CD4-positive, alpha-beta T cell treated with Interleukin-2 at 100 ng/mL for 4 hours (primary cell): ENCODE measurements around the gene HNF4A.
"Not testable (repeated sequence)": the region's sequence is repeated elsewhere in the genome, so short reads cannot be mapped to it uniquely, and the experiment has no call there.

Source experiments
- DNase-seq: peaks from one replicate; pipeline ENCODE4 v3.0.0-alpha.2; 2020; ENCODE audit warnings: low spot score

The HNF4A gene

GRCh38 chr20:44355498-44356352 lies at the start of gene HNF4A:
HNF4A (plus strand) TSS chr20:44355699; CDS start chr20:44355805, 106 bp downstream.
- no peak for DNase-seq

DNA sequence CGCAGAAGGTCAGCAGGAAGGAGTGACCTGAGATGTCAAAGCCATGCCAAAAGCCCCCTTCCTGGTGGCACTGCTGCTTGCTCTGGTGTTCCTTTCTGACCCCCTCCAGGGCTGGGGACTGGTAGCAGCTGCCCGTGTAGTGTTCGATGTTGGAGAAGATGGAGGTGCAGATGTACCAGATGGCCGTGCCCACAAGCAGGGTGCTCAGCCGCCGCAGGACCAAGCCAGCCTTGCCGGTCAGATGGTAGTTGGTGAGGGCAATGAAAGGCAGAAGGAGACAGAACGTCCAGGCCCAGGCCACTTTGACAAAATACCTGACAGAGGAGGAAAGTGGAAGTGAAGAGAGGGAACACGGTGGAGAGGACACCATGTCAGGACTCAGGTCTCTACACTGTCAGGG lies 48.6 kb upstream of the HNF4A start:
- DNase-seq = no peak

DNA sequence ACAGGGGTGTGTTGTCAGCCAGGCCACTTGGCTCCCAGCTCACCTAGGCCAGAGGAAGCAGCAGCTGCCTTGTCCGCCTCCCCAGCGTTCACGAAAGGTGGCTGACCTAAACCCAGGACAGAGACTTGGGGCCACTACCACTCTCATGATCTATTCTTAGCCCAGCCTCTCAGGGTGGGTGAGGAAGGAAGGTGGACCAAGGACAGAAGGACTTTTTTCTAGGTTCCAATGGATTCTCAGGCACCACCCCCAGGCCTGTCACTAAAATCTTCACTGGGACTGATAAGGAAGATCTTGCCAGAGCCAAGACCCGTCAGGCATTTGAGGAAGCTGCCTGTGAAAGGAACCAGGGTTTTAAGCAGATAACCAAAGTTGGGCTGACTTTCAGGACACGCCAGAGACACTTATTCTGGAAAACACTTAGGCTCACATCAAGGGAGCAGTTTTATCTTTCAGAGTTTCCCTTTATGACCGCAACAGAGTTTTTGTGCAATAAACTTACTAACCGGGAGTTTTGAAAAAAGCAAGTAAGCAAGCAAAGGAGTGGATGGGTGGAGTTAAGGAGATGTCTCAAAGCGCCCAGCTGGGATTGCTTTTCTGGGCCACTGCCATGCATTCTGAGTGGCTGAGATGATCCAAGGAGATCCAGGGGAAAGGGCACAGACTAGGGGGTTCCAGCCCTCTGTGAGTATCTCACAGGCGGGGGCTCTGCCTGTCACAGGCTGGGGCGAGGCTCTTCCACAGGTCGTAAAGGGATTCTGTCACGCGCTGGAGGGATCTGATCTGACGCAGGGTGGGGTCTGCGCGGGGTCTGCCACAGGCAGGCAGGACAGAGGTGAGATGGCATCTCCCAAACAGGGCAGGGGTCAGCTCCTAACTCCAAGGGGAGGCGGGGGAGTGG lies 45.5 kb upstream of the HNF4A start:
- peak; percentile 3 for DNase-seq

DNA sequence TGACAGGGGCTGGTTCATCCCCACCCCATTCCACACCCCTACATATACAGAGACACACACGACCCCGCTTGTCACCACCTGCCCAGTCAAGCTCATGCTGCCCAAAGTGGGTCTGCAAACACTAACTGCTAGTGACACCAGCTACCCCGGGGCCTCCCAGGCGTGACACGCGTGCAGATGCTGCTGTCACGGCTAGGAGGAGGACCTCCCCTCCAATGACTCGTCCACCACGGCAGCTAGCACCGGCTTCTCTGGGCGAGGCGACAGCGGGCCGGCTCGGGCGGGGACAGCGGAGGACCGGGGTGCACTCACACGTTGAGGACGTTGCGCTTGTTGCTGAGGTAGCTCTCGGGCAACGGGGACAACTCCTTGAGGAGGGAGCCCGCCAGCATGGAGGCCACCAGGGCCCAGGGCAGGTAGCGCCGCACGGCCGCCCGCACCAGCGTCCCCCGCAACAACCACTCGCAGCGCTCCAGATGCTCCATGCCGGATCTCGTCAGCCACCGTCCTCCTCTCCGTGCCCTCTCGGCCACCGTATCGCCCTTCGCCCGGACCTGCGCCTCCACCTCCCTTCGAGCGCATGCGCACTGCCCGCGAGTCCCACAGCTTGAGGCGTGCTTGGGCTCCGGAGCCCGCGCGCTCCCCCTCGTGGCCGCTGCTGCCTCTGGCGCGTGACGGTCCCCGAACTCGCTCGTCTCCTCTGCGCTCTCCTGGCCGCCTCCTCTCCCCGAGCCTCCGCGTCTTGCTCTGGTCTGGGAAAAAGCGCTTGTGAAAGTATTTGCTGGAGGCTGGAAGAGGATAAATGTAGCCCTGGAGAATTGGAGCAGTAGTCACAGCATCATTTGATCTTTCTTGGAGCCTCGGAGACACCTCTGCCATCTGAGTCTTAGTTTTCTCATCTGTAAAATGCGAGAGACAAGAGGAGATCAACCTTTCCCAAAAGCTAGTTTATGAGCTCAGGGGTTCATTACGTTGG lies 44.5 kb upstream of the HNF4A start, which contains the start of gene FITM2:
Gene FITM2, minus strand, starts transcription at position 539 of the 976 bp plus-strand sequence. Its CDS starts 54 bp downstream, at position 485.
- peak; percentile 98 for DNase-seq

GRCh38 chr20:44314870-44315269 lies 40.6 kb upstream of the HNF4A start:
- no peak for DNase-seq

GRCh38 chr20:44319839-44320422 lies 35.6 kb upstream of the HNF4A start:
- no peak for DNase-seq

GRCh38 chr20:44324343-44324742 lies 31.2 kb upstream of the HNF4A start:
- DNase-seq = no peak

DNA sequence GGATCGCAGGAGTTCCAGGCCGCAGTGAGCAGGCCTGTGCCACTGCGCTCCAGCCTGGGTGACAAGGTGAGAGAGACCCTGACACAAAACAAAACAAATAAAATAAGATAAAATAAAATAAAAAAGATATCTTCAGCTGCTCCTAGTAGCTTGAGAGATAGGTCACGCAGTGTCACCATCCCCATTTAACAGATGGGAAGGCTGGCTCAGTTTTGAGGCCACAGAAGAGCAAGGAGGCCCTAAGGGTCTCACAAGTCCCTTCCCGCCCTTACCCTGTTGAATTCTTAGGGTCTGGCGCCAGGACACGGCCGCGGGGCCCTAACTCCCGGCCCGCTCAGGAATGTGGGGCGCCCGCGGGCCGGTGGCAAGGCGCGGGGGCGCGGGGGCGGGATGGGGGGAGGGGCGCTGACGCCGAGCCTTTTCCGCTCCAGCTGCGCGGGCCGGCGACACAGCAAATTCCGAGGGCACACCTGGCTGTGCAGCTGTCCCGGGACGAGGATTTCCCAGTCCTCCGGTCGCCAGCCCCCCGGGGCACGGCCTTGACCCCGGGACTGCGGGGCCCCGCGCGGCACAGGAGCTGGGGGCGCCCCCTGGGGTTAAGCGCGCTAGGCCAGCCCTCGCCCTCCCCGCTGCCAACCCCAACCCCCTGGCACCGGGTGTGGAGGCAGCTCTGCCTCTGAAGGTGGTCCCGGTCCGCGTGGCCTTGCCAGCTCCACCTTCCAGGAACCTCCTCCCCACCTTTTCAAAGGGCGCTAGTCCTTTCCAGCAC lies 28.9 kb upstream of the HNF4A start:
- no peak for DNase-seq

DNA sequence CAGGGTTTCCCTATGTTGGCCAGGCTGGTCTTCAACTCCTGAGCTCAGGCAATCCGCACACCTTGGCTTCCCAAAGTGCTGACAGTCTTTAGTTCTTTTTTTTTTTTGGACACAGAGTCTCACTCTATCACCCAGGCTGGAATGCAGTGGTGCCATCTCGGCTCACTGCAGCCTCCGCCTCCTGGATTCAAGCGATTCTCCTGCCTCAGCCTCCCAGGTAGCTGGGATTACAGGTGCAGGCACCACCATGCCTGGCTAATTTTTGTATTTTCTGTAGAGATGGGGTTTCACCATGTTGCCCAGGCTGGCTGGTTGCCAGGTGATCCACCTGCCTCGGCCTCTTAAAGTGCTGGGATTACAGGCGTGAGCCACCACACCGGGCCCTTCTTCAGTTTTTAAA lies 27.8 kb upstream of the HNF4A start:
- not testable (repeated sequence) for DNase-seq

- no peak for DNase-seq
Observed at GRCh38 chr20:44328428-44328827, 27.1 kb upstream of the HNF4A start.

DNA sequence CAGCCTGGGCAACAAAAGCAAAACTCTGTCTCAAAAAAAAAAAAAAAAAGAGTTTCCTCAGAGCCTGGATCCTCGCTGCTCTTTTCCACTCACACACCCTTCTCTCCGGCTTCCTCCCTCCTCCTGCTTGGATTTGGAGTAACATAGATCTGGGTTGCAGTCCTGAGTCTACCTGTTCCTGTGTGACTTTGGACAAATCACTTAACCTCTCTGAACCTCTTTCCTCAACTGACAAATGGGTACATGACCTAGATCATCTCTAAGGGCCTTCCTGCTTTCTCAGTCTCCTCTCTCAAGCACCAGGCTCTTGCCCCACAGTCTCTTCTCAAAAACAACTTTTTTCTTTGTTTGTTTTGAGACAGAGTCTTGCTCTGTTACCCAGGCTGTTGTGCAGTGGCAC lies 24.3 kb upstream of the HNF4A start:
- DNase-seq = no peak

GRCh38 chr20:44334306-44334705 lies 21.2 kb upstream of the HNF4A start:
- DNase-seq = no peak

- DNase-seq = no peak
Observed at GRCh38 chr20:44334709-44335108, 20.8 kb upstream of the HNF4A start.

- DNase-seq = no peak
Observed at GRCh38 chr20:44335675-44336074, 19.8 kb upstream of the HNF4A start.

DNA sequence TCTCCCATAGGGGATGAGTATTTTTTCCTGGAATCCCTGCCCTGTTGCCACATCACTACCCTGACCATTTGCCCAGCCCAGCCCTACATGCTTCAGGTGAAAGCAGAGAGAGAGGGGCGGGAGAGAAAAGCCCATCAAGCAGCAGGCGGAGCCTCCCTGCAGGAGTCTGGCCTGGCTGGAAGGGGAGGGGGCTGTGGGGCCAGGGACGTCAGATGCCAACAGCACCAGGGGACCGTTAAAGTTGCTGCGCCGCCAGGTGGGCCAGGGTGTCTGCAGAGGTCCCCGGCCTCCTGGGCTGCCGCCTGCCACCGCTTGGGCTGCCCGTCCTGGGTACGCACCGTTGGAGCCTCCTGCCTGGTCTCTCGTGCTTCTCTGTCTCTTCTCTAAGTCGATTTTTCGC lies 19.4 kb upstream of the HNF4A start:
- DNase-seq = no peak

DNA sequence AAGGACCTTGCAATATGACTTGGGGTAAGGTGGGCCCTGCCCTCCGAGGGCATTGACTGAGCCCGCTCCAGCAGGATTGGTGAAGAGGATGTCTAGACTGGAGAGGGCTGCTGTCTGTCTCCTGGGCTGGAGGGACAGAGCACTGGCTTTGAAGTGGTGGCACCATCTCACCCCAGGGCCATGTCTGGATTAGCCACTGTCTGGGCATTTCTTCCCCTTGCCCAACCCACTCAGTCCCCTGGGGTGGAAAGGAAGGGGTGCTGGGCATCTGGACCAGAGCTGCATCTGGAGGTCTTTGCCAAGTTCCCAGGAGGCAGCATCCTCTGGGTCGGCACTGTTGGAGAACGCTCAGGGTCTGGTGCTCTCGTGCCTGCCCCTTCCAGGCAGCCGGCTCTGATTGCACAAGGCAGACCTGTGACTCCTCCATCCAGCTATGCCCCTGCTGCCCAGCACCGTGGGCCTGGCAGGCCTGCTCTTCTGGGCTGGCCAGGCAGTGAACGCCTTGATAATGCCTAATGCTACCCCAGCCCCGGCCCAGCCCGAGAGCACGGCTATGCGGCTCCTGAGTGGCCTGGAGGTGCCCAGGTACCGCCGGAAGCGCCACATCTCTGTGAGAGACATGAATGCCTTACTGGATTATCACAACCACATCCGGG lies 18.6 kb upstream of the HNF4A start, which contains the start of gene R3HDML:
Gene R3HDML, plus strand, starts transcription at position 319 of the 656 bp plus-strand sequence. Its CDS starts 115 bp downstream, at position 434.
- no peak for DNase-seq

GRCh38 chr20:44342248-44342647 lies 13.3 kb upstream of the HNF4A start:
- no peak for DNase-seq

DNA sequence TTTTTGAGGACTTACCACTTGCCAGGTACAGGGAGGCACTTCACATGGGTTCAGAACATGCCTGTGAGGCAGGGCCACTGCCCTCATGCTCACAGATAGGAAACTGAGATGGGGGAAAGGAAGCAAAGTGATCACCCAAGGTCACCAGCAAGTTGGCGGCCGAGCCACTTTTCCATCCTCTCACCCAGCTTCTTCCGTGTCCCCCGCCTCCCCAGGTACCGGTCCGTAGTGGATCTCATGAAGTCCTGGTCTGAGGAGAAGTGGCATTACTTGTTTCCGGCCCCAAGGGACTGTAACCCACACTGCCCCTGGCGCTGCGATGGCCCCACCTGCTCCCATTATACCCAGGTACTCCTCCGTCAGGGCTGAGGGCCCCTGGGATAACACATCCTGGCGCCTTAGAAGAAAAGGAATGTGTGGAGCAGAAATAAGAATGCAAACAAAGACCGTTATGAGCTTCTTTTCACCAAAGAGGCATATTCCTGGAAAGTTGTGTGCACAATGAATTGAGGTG lies 12.3 kb upstream of the HNF4A start:
- no peak for DNase-seq

GRCh38 chr20:44344723-44345122 lies 10.8 kb upstream of the HNF4A start:
- DNase-seq = no peak

GRCh38 chr20:44345147-44345546 lies 10.4 kb upstream of the HNF4A start:
- DNase-seq = no peak
